CD8-positive, alpha-beta memory T cell (primary cell): Measurements from ENCODE around the gene NUTF2. TPM values are rescaled to one million over a fixed set of nuclear protein-coding genes. Genes with fewer than 3 reads are reported as not detected.

ENCODE experiments used
- CTCF ChIA-PET: fragments of 350-600 bp; sonication (Branson Sonifier 250); formaldehyde crosslinking; loops from one replicate; lab custom pipeline; 2021; ENCODE audit warnings: antibody characterized with exemption; lab: Charles Lee
- POLR2A ChIA-PET: fragments of 350-600 bp; sonication (Branson Sonifier 250); formaldehyde crosslinking; loops from one replicate; lab custom pipeline; 2021; ENCODE audit warnings: antibody characterized with exemption; lab: Charles Lee
- DNase-seq, 5 donors: peaks; one replicate each; pipeline versions ENCODE4 v3.0.0 to v3.0.0-alpha.2; 2020 to 2022; ENCODE audit warnings: mixed read lengths in 1 of 5
- H3K27ac ChIP-seq: one replicate; pipeline ENCODE4 v1.7.0; 2013; ENCODE audit warnings: low read depth, mild to moderate bottlenecking, low read length, moderate library complexity
- H3K27me3 ChIP-seq: 2 replicates; pipeline ENCODE4 v1.7.0; 2013; ENCODE audit warnings: low read length, mild to moderate bottlenecking; ENCODE audit not compliant: insufficient read depth, poor library complexity, severe bottlenecking
- H3K36me3 ChIP-seq: 2 replicates; pipeline ENCODE4 v1.7.0; 2013; ENCODE audit warnings: mild to moderate bottlenecking, low read length, moderate library complexity; ENCODE audit not compliant: insufficient read depth
- H3K4me1 ChIP-seq: 2 replicates; pipeline ENCODE4 v1.7.0; 2013; ENCODE audit warnings: mild to moderate bottlenecking, low read length, moderate library complexity; ENCODE audit not compliant: insufficient read depth
- H3K4me3 ChIP-seq: 2 replicates; pipeline ENCODE4 v1.7.0; 2013; ENCODE audit warnings: mild to moderate bottlenecking, low read length
- H3K9me3 ChIP-seq: 2 replicates; pipeline ENCODE4 v1.7.0; 2013; ENCODE audit warnings: mild to moderate bottlenecking, low read length
- H3K27ac Mint-ChIP-seq, 8 donors: one replicate each; pipeline ENCODE4 v1.8.0; 2020 to 2021; ENCODE audit warnings: mixed read lengths in 8 of 8, mild to moderate bottlenecking in 6 of 8, inconsistent platforms in 3 of 8, moderate library complexity in 3 of 8
- H3K27me3 Mint-ChIP-seq, 2 donors: one replicate each; pipeline ENCODE4 v1.8.0; 2020 to 2021; ENCODE audit warnings: mixed read lengths in 2 of 2, mild to moderate bottlenecking in 1 of 2, moderate library complexity in 1 of 2
- H3K36me3 Mint-ChIP-seq, 3 donors: one replicate each; pipeline ENCODE4 v1.8.0; 2020 to 2021; ENCODE audit warnings: mixed read lengths in 3 of 3, inconsistent platforms in 1 of 3, mild to moderate bottlenecking in 1 of 3
- H3K4me1 Mint-ChIP-seq, 3 donors: one replicate each; pipeline ENCODE4 v1.8.0; 2020 to 2021; ENCODE audit warnings: mixed read lengths in 3 of 3, inconsistent platforms in 1 of 3, mild to moderate bottlenecking in 1 of 3
- H3K4me3 Mint-ChIP-seq, 7 donors: one replicate each; pipeline ENCODE4 v1.8.0; 2020 to 2021; ENCODE audit warnings: mixed read lengths in 7 of 7, mild to moderate bottlenecking in 6 of 7, moderate library complexity in 4 of 7, inconsistent platforms in 2 of 7
- H3K9me3 Mint-ChIP-seq, 5 donors: one replicate each; pipeline ENCODE4 v1.8.0; 2020 to 2022; ENCODE audit warnings: mixed read lengths in 5 of 5, mild to moderate bottlenecking in 3 of 5, moderate library complexity in 2 of 5, inconsistent platforms in 1 of 5
- polyA plus RNA-seq: library from polyadenylated mRNA; unstranded; fragments of 300-500 nt; fragmentation: Illumina TruSeq; gene quantifications from one replicate; pipeline ENCODE4 v1.2.3, GENCODE V29; 2021
- total RNA-seq, 2 experiments: library from RNA; stranded (reverse); gene quantifications; one replicate each; pipeline ENCODE4 v1.2.3, GENCODE V29; 2021

NUTF2 gene
- total RNA-seq (100 to 1,000 TPM; 181 TPM), polyA plus RNA-seq (129 TPM)

GRCh38 chr16:67846320-67847063, at the start of gene NUTF2:
Gene NUTF2 (plus strand): TSS chr16:67846933. CDS start chr16:67865131, 18,198 bp downstream.
- peaks cover 0 to 2% (median 0%) of the 10 kb centered on the region in 5 donors for H3K9me3 Mint-ChIP-seq
- peak within 1 kb of the TSS; percentile 57 to 99 (median 94) for H3K27ac Mint-ChIP-seq

GRCh38 chr16:67800338-67800926, 46.3 kb upstream of the NUTF2 start:
- Mint-ChIP-seq H3K27me3 (no peaks in the 10 kb centered on the region), H3K36me3 (peaks cover 0 to 65% (median 8%) of the 10 kb centered on the region in 3 donors), H3K4me3 (no peak overlapping the region), H3K9me3 (no peaks in the 10 kb centered on the region), H3K4me1 (peaks cover 61 to 80% (median 77%) of the 10 kb centered on the region in 3 donors), H3K27ac (peak overlapping the region in 7 of 8 donors; percentile 20 to 85 (median 46))
- Histone ChIP-seq H3K4me3 (no peak overlapping the region), H3K9me3 (no peaks in the 10 kb centered on the region), H3K27me3 (no peaks in the 10 kb centered on the region), H3K36me3 (peaks cover 13% of the 10 kb centered on the region), H3K4me1 (peaks cover 42% of the 10 kb centered on the region), H3K27ac (peak overlapping the region; percentile 17)
- ChIA-PET POLR2A (no interaction called here), CTCF (interaction anchor here (3.2 kb wide), 1 partner anchor 16 kb away, joined by 14 read pairs; no protein-coding TSS in a partner anchor)
- no peak for DNase-seq

More at GRCh38 chr16:67846320-67847063, at the start of gene NUTF2:
- Histone ChIP-seq H3K9me3 (no peaks in the 10 kb centered on the region), H3K27ac (peak within 1 kb of the TSS; percentile 82), H3K36me3 (no peaks in the 10 kb centered on the region), H3K4me1 (peaks cover 55% of the 10 kb centered on the region), H3K27me3 (no peaks in the 10 kb centered on the region), H3K4me3 (peak within 1 kb of the TSS; percentile 92)
- ChIA-PET CTCF (interaction anchor here (0.6 to 3.2 kb wide), 4 partner anchors 13 to 93 kb away, joined by 3 to 23 read pairs (median 4); no protein-coding TSS in a partner anchor), POLR2A (interaction anchor here (0.5 to 3.1 kb wide), 4 partner anchors 9 to 89 kb away, joined by 4 to 12 read pairs (median 6); partner anchors contain the start of genes RANBP10 and TSNAXIP1)
- Mint-ChIP-seq H3K4me3 (peak within 1 kb of the TSS; percentile 87 to 98 (median 87)), H3K27me3 (no peaks in the 10 kb centered on the region), H3K36me3 (peaks cover 0 to 26% (median 0%) of the 10 kb centered on the region in 3 donors), H3K4me1 (peaks cover 42 to 63% (median 54%) of the 10 kb centered on the region in 3 donors)
- DNase-seq: peak; percentile 91 to 96 (median 94)

GRCh38 chr16:67801241-67801640, 45.5 kb upstream of the NUTF2 start:
- peaks cover 46% of the 10 kb centered on the region for H3K4me1 ChIP-seq
- Mint-ChIP-seq H3K27ac (peak overlapping the region in 4 of 8 donors; percentile 30 to 85 (median 64)), H3K4me3 (peak overlapping the region; percentile 12 to 85 (median 60)), H3K9me3 (no peaks in the 10 kb centered on the region), H3K27me3 (no peaks in the 10 kb centered on the region), H3K4me1 (peaks cover 63 to 83% (median 80%) of the 10 kb centered on the region in 3 donors), H3K36me3 (peaks cover 0 to 65% (median 8%) of the 10 kb centered on the region in 3 donors)
- POLR2A ChIA-PET: interaction anchor here (0.6 kb wide), 1 partner anchor 319 kb away, joined by 3 read pairs; no protein-coding TSS in a partner anchor
- H3K4me3 ChIP-seq: peak overlapping the region; percentile 16
- H3K27ac ChIP-seq: peak overlapping the region; percentile 17
- DNase-seq: no peak
- H3K27me3 ChIP-seq: no peaks in the 10 kb centered on the region
- H3K36me3 ChIP-seq: peaks cover 13% of the 10 kb centered on the region
- CTCF ChIA-PET: interaction anchor here (0.7 to 3.2 kb wide), 3 partner anchors 15 to 255 kb away, joined by 3 to 14 read pairs (median 3); no protein-coding TSS in a partner anchor
- no peaks in the 10 kb centered on the region for H3K9me3 ChIP-seq

- Histone ChIP-seq H3K4me1 (peaks cover 46% of the 10 kb centered on the region), H3K27ac (peak overlapping the region; percentile 21), H3K4me3 (no peak overlapping the region), H3K9me3 (no peaks in the 10 kb centered on the region), H3K36me3 (peaks cover 11% of the 10 kb centered on the region), H3K27me3 (no peaks in the 10 kb centered on the region)
- ChIA-PET CTCF (interaction anchor here (0.7 to 3.2 kb wide), 3 partner anchors 15 to 256 kb away, joined by 3 to 14 read pairs (median 3); no protein-coding TSS in a partner anchor), POLR2A (interaction anchor here (0.5 to 0.7 kb wide), 2 partner anchors 61 to 629 kb away, joined by 3 to 4 read pairs; no protein-coding TSS in a partner anchor)
- H3K36me3 Mint-ChIP-seq: peaks cover 0 to 61% (median 8%) of the 10 kb centered on the region in 3 donors
- peaks cover 56 to 77% (median 74%) of the 10 kb centered on the region in 3 donors for H3K4me1 Mint-ChIP-seq
- H3K27me3 Mint-ChIP-seq: no peaks in the 10 kb centered on the region
- H3K9me3 Mint-ChIP-seq: no peaks in the 10 kb centered on the region
- DNase-seq: peak in 2 of 5 donors; percentile 11 to 48
- peak overlapping the region in 6 of 8 donors; percentile 43 to 79 (median 48) for H3K27ac Mint-ChIP-seq
- peak overlapping the region; percentile 54 to 85 (median 60) for H3K4me3 Mint-ChIP-seq
Measured at GRCh38 chr16:67801883-67802282, 44.9 kb upstream of the NUTF2 start.

- ChIA-PET CTCF (interaction anchor here (0.9 kb wide), 1 partner anchor 80 kb away, joined by 3 read pairs; no protein-coding TSS in a partner anchor), POLR2A (interaction anchor here (0.6 kb wide), 1 partner anchor 349 kb away, joined by 6 read pairs; no protein-coding TSS in a partner anchor)
- Mint-ChIP-seq H3K27ac (peak overlapping the region in 4 of 8 donors; percentile 35 to 54 (median 46)), H3K4me1 (peaks cover 52 to 67% (median 58%) of the 10 kb centered on the region in 3 donors), H3K27me3 (no peaks in the 10 kb centered on the region), H3K36me3 (peaks cover 0 to 47% (median 6%) of the 10 kb centered on the region in 3 donors), H3K9me3 (no peaks in the 10 kb centered on the region), H3K4me3 (peak overlapping the region in 6 of 7 donors; percentile 15 to 78 (median 59))
- H3K9me3 ChIP-seq: no peaks in the 10 kb centered on the region
- no peak overlapping the region for H3K27ac ChIP-seq
- H3K36me3 ChIP-seq: peaks cover 7% of the 10 kb centered on the region
- no peak overlapping the region for H3K4me3 ChIP-seq
- peaks cover 52% of the 10 kb centered on the region for H3K4me1 ChIP-seq
- H3K27me3 ChIP-seq: no peaks in the 10 kb centered on the region
- DNase-seq: no peak
Measured at GRCh38 chr16:67803894-67804293, 42.8 kb upstream of the NUTF2 start.

GRCh38 chr16:67804853-67805542, 41.7 kb upstream of the NUTF2 start:
- no peak for DNase-seq
- Histone ChIP-seq H3K4me1 (peaks cover 51% of the 10 kb centered on the region), H3K4me3 (peak overlapping the region; percentile 85), H3K27ac (no peak overlapping the region), H3K9me3 (no peaks in the 10 kb centered on the region), H3K27me3 (no peaks in the 10 kb centered on the region), H3K36me3 (peaks cover 7% of the 10 kb centered on the region)
- ChIA-PET CTCF (no interaction called here), POLR2A (no interaction called here)
- Mint-ChIP-seq H3K27me3 (no peaks in the 10 kb centered on the region), H3K4me3 (peak overlapping the region; percentile 86 to 97 (median 94)), H3K9me3 (no peaks in the 10 kb centered on the region), H3K36me3 (peaks cover 0 to 40% (median 2%) of the 10 kb centered on the region in 3 donors), H3K4me1 (peaks cover 49 to 60% (median 53%) of the 10 kb centered on the region in 3 donors), H3K27ac (peak overlapping the region; percentile 29 to 97 (median 76))
